Stimulated activated naive CD4-positive, alpha-beta T cell (primary cell): ENCODE results near the gene ARHGAP33.

Experiments used
- DNase-seq, 6 experiments: peaks; one replicate each; lab custom pipeline; 2025; lab: John Stamatoyannopoulos, UW

The ARHGAP33 gene, protein sequence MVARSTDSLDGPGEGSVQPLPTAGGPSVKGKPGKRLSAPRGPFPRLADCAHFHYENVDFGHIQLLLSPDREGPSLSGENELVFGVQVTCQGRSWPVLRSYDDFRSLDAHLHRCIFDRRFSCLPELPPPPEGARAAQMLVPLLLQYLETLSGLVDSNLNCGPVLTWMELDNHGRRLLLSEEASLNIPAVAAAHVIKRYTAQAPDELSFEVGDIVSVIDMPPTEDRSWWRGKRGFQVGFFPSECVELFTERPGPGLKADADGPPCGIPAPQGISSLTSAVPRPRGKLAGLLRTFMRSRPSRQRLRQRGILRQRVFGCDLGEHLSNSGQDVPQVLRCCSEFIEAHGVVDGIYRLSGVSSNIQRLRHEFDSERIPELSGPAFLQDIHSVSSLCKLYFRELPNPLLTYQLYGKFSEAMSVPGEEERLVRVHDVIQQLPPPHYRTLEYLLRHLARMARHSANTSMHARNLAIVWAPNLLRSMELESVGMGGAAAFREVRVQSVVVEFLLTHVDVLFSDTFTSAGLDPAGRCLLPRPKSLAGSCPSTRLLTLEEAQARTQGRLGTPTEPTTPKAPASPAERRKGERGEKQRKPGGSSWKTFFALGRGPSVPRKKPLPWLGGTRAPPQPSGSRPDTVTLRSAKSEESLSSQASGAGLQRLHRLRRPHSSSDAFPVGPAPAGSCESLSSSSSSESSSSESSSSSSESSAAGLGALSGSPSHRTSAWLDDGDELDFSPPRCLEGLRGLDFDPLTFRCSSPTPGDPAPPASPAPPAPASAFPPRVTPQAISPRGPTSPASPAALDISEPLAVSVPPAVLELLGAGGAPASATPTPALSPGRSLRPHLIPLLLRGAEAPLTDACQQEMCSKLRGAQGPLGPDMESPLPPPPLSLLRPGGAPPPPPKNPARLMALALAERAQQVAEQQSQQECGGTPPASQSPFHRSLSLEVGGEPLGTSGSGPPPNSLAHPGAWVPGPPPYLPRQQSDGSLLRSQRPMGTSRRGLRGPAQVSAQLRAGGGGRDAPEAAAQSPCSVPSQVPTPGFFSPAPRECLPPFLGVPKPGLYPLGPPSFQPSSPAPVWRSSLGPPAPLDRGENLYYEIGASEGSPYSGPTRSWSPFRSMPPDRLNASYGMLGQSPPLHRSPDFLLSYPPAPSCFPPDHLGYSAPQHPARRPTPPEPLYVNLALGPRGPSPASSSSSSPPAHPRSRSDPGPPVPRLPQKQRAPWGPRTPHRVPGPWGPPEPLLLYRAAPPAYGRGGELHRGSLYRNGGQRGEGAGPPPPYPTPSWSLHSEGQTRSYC

DNA sequence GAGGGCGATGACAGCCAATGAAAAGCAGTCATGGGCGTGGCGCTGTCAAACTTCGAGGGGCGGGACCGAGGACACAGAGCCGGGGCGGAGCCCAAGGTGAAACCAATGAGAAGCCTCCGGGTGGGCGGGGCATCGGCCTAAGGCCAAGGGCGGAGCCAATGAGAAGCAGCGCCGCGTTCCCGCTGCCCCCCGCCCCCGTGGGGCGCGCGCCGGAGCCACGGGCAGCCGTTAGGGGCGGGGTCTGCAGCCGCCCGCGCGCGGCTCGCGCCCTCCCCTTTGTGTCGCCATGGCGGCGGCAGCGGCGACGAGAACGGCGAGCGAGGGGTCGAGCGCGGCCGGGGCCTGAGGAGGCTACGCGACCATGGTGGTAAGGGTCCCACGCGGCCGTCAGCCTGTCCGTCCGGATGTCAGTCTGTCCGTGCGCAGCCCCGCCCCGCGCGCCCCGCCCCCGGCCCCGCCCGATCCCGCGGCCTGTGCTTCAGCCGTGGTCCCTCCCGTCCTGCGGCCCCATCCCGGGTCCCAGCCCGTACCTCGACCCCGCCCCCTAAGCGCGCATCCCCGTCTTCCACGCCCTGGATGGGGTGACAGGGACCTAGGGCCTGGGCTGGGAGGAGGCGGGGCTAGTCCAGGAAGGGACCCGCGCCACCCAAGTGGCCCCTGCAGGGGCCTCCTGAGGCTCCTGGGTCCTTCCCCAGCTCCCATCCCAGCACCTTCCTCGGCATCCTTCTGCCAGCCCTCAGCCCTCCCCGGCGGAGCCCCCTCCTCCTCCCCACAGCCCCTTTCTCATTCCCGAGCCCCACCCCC is at the start of gene ARHGAP33:
ARHGAP33 (plus strand) TSS at position 267 of the 804 bp plus-strand sequence; CDS start at position 362, 95 bp downstream.
- DNase-seq, result peak; percentile 93 to 99 (median 98)

DNA sequence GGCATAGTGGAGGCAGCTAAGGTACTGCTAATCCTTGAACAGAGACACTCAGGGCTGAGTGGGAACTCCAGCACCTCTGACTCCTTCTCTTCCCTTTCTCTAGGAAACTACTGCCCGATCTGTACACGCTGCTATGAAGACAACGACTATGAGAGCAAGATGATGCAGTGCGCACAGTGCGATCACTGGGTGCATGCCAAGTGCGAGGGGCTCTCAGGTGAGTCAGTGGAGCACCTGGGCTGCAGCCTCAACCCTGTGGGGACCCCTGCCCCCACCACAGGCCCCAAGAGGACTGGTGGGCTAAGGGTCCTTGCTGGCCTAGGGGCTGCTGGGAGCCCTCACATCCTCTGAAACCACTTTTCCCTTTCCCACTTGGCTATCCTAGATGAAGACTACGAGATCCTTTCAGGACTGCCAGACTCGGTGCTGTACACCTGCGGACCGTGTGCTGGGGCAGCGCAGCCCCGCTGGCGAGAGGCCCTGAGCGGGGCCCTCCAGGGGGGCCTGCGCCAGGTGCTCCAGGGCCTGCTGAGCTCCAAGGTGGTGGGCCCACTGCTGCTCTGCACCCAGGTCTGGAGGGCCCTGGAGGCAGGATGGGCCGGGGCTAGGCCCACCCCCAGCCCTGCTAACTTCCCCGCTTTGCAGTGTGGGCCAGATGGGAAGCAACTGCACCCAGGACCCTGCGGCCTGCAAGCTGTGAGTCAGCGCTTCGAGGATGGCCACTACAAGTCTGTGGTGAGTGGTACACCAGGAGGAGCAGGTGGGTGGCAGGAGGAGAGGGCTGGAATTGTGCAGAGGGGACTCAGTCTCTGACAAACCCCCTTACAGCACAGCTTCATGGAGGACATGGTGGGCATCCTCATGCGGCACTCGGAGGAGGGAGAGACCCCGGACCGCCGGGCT is 48.1 kb upstream of the ARHGAP33 start:
- no peak for DNase-seq

DNA sequence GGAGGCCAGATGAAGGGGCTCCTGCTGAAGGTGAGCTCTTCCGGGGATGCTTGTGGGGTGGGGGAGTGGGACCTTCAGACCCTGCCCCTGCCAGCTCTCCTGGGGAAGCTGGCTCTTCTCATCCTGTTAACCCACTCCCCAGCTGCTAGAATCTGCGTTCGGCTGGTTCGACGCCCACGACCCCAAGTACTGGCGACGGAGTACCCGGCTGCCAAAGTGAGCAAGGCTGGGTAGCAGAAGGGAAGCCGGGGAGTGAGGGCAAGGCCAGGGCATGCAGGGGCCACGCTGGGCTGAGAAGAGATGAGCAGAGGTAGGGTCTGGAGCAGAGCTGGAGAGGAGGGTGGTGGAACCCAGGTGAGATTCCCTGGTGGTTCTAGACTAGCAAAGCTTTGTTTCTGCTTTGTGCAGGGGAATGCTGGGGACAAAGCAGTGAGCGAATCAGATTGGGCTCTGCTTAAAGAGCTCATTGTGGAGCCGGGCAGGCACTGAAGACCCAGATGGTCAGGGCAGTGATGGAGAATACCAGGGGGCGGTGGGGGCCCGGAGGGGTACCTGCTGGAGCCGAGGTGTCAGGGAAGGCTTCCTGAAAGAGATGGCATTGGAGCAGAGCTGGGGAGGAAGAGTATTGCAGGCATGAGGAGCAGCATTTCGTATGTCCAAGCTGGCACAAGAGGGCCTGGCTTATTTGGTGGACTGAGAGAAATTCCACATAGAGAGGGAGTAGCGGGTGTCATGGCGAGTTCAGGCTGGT is 47.2 kb upstream of the ARHGAP33 start:
- no peak for DNase-seq

DNA sequence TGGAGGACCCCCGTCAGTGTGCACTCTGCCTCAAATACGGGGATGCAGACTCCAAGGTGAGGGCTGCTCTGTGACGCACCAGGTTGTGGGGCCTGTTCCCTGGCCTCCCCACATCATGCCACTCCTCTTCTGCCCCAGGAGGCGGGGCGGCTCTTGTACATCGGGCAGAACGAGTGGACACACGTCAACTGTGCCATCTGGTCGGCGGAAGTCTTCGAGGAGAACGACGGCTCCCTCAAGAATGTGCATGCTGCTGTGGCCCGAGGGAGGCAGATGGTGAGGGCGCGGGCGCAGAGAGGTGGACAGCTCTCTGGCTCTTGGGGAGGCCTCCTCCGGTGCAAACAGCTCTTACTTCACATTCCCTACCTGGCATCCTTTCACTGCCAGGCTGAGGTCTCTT is 46.3 kb upstream of the ARHGAP33 start:
- no peak for DNase-seq

DNA sequence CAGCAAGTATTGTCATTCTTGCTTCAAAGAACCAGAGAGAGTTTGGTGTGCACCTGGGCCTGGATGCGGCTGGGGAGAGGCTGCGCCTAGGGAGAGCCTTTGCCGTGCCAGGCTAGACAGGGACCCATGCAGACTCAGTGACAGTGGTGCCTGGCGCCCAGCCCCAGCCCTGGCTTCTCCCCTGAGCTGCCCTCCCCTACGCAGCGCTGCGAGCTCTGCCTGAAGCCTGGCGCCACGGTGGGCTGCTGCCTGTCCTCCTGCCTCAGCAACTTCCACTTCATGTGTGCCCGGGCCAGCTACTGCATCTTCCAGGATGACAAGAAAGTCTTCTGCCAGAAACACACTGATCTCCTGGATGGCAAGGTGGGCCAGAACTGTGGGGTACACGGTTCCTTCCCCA is 45.6 kb upstream of the ARHGAP33 start:
- DNase-seq, result no peak

DNA sequence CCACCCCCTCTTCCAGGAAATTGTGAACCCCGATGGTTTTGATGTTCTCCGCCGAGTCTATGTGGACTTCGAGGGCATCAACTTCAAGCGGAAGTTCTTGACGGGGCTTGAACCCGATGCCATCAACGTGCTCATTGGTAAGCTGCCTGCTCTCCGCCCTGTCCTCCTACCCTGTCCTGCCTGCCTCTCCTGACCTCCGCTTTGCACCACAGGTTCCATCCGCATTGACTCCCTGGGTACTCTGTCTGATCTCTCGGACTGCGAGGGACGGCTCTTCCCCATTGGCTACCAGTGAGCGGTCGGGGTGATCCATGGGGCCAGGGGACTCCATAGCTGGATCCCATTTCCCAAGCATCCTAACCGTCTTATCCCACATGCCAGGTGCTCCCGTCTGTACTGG is 45.0 kb upstream of the ARHGAP33 start:
- no peak for DNase-seq

DNA sequence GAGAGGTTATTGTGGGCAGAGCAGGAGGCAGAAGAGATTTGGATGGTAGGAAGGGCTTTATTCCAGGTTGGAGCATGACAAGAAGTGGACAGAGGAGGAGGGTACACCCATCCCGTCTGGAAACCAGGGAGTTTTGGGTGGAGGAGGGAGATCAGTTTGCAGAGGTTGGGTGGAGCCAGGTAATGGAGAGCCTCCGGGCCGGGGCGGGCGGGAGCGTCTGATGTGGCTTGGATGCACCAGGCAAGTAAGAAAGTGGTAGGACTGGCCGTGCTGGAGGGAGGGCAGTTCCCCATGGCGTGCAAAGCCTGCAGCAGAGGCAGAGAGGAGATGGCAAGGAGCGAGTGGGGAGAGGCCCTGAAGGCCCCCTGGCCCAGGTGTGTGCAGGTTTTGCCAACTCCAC is 44.0 kb upstream of the ARHGAP33 start:
- DNase-seq, result no peak

DNA sequence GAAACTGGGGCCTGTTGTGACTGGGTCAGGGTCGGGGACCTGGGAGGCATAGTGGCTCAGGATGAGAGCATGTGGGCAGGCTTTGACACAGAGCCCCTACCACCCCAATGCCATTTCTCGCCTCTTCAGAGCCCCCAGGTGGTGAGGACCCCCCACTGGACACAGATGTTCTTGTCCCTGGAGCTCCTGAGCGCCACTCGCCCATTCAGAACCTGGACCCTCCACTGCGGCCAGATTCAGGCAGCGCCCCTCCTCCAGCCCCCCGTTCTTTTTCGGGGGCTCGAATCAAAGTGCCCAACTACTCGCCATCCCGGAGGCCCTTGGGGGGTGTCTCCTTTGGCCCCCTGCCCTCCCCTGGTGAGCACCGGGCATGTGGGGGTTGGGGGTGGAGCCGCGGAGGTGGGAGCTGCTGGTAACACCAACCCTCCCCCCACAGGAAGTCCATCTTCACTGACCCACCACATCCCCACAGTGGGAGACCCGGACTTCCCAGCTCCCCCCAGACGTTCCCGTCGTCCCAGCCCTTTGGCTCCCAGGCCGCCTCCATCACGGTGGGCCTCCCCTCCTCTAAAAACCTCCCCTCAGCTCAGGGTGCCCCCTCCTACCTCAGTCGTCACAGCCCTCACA is 43.5 kb upstream of the ARHGAP33 start:
- no peak for DNase-seq

DNA sequence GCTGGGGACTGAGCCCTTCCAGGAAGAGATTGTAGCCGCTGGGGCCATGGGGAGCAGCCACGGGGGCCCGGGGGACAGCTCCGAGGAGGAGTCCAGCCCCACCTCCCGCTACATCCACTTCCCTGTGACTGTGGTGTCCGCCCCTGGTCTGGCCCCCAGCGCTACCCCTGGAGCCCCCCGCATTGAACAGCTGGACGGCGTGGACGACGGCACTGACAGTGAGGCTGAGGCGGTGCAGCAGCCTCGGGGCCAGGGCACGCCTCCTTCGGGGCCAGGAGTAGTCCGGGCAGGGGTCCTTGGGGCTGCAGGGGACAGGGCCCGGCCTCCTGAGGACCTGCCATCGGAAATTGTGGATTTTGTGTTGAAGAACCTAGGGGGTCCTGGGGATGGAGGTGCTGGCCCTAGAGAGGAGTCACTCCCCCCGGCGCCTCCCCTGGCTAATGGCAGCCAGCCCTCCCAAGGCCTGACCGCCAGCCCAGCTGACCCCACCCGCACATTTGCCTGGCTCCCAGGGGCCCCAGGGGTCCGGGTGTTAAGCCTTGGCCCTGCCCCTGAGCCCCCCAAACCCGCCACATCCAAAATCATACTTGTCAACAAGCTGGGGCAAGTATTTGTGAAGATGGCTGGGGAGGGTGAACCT is 42.7 kb upstream of the ARHGAP33 start:
- DNase-seq, result no peak

DNA sequence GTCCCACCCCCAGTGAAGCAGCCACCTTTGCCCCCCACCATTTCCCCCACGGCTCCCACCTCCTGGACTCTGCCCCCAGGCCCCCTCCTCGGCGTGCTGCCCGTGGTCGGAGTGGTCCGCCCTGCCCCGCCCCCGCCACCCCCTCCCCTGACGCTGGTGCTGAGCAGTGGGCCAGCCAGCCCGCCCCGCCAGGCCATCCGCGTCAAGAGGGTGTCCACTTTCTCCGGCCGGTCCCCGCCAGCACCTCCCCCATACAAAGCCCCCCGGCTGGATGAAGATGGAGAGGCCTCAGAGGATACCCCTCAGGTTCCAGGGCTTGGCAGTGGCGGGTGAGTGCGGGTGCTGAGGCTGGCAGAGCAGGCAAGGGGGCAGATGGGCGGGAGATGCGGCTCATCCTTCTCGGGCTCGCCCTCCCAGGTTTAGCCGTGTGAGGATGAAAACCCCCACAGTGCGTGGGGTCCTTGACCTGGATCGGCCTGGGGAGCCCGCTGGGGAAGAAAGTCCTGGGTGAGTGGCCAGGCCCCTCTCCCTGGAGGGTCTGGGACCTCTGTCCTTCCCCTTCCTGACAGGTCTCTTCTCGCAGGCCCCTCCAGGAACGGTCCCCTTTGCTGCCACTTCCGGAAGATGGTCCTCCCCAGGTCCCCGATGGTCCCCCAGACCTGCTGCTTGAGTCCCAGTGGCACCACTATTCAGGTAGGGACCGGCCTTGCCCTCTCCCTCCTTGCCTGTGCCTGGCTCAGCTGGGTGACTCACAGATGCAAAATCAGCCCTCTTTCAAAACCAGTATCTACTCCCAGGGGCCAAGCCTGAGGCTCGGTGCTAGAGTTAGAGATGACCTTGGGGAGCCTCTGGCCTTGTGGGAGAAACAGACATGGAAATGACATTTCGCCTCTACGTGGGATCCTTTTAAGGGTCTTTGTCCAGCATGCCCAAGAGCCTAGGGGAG is 41.9 kb upstream of the ARHGAP33 start:
- DNase-seq, result no peak

DNA sequence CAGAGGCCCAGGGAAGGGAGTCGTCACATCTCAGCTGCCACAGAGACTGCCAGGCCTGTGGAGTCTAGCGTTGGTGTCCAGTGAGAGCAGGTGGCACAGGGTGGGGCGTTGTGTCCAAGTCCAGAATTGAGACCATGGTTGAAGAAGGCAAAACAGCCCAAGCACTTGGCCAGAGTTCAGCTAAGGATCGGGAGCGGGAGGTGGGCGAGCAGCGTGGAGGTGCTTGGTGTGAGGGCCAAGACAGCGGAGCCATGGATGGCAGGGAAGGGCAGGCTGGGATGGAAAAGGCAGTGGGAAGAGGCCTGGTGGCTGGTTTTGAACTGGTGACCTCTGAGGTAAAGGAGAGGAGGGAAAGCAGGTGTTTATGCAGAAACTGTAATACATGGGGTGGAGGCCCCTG is 41.1 kb upstream of the ARHGAP33 start:
- no peak for DNase-seq

DNA sequence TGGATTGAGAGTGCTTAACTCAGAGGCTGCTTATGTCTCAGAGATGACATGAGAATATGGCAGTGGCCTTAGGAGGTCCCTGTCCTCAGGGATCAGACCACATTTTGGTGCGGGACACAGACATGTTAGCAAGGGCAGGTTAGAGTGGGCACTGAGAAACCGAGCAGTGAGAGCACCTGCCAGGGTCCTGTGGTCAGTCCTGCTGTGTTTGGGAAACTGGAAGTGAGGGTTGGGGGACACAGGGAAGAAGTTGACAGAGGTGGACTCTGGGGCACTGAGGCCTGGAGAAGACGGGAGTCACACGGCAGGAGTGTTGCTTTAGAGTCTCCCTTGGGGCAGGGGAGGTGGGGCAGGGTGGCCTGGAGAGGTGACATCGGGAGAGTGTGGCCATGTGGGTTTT is 40.5 kb upstream of the ARHGAP33 start:
- no peak for DNase-seq

DNA sequence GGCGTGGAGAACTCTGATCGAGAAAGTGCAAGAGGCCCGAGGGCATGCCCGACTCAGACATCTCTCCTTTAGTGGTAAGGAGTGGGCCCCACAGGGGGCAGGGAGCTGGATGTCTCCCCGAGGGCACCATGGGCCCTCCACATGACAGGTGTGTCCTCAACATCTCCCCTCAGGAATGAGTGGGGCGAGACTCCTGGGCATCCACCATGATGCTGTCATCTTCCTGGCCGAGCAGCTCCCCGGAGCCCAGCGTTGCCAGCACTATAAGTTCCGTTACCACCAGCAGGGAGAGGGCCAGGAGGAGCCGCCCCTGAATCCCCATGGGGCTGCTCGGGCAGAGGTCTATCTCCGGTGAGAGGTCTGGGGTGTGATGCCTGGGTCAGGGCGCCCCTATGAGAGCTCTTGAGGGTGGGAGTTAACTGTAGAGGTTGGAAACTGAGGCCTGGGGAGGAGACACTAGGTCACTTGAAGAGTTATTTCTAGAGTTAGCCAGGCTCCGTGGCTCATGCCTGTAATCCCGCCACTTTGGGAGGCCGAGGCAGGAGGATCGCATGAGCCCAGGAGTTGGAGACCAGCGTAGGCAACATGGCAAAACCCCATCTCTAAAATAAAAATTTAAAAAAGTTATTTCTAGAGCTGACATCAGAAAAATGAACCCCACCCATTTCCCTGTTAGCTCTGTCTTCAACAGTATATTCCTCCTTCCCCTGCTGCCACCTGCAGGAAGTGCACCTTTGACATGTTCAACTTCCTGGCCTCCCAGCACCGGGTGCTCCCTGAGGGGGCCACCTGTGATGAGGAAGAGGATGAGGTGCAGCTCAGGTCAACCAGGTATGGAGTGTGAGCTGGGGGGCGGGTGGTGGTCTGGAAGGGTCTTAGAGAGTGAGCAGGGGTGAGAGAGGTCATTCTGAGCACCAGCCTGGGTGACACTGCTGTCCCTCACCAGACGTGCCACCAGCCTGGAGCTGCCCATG is 38.2 kb upstream of the ARHGAP33 start:
- DNase-seq, result peak in 3 of 6 experiments; percentile 23 to 28 (median 27)

DNA sequence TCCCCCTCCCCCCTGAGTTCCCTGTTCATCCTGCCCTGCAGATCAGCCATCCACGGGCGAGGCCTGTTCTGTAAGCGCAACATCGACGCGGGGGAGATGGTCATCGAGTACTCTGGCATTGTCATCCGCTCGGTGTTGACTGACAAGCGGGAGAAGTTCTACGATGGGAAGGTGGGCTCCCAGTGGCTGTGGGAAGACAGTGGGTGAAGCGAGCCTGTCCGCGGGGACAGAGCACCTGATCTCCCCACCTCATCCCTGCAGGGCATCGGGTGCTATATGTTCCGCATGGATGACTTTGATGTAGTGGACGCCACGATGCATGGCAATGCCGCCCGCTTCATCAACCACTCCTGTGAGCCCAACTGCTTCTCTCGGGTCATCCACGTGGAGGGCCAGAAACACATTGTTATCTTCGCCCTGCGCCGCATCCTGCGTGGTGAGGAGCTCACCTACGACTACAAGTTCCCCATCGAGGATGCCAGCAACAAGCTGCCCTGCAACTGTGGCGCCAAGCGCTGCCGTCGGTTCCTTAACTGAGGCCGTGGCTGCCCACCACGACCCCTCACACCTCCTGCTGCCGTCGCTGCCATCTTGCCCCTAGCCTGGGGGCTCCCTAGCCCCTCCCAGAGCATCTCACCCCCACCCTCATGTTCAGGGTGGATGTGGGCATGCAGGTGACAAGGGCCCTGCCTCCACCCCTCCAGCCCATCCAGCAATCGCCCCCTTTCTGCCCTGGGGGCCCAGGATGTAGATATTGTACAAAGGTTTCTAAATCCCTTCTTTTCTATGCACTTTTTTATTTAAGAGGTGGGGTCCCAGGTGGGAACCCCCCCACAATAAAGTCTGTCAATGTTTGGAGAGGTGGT is 37.1 kb upstream of the ARHGAP33 start:
- DNase-seq, result no peak

DNA sequence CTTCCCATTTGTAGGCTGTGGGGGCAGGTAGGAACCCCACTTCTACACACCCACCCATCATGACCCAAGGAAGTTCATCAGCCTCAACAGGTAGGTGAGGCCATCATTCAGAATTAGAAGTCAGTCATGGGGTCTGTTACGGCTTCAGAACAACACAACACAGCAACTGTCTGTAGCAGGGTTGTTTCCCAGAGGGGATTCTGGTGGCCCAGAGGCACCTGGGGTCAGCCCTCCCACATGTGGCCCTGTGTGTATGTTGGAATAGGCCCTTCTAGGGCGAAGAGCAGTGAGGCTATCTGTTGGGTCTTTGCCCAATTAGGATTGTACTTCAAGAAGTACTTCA is 36.5 kb upstream of the ARHGAP33 start:
- no peak for DNase-seq
